ENCODE data around the gene BCL2L13.
A peak's percentile ranks its signal among the peaks of the same experiment; 100 is the strongest.
"Not testable (repeated sequence)": the region's sequence is repeated elsewhere in the genome, so short reads cannot be mapped to it uniquely, and the experiment has no call there.

The BCL2L13 gene

GRCh38 chr22:17695986-17696385, 57.4 kb downstream of the BCL2L13 start:
- DNase-seq (ENCODE audit: low read depth in 3 of 3): no peak

GRCh38 chr22:17697196-17697595, 58.6 kb downstream of the BCL2L13 start:
- not testable (repeated sequence) for DNase-seq (ENCODE audit: low read depth in 3 of 3)

- DNase-seq (ENCODE audit: low read depth in 3 of 3): not testable (repeated sequence)
Measured at GRCh38 chr22:17698276-17698675, 59.7 kb downstream of the BCL2L13 start.

GRCh38 chr22:17698948-17699347, 60.4 kb downstream of the BCL2L13 start:
- no peak for DNase-seq (ENCODE audit: low read depth in 3 of 3)

DNA sequence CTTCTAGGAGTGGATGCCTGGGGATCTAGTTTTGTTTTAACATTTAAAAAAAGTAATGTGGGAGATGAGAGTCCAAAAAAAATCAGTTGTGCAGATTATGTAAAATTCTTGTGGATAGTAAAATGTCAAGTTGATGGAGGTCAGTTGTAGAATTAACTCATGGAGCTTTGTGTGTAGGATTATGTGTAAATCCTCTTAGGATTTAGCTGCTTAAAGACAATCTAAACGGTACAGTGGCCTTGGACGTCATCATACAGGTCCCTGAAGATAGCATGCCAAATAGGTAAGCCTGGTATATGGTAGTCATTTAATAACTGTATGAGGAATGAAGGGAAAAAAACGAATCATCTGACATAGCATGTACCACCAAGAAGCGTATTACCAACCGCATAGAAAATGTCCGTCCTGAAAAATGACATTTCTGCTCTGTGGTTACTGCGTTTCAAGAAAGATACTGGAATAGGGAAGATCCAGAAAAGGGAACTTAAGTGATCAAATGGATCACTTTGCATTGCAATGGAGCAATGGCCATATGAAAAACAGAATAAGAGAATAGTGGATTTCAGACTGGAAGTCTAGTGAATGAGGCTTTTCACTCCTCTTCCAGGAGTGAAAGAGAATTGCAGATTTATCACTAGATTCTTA, 61.3 kb downstream of the BCL2L13 start:
- DNase-seq (ENCODE audit: low read depth in 3 of 3): no peak

DNA sequence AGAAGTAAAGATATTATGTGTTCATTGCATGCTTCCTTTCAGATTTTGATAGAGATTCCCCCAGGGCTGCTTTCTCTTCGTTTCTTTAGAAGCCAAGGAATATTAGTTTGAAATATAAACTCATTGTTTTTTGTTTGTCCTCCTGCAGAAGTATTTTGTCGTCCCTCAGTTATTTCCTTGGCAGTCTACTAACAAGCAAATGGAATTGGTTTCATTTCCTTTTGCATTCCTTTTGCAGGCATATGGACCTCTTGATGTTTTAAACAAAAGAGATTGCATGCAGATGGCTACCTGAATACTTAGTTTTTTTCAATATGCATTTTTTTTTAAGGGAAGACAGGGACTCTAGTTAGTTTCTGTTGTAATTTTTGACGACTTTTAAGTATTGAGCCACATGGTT, 62.2 kb downstream of the BCL2L13 start:
- DNase-seq (ENCODE audit: low read depth in 3 of 3): no peak

- DNase-seq (ENCODE audit: low read depth in 3 of 3): no peak
Measured at GRCh38 chr22:17703811-17704210, 65.3 kb downstream of the BCL2L13 start.

- no peak for DNase-seq (ENCODE audit: low read depth in 3 of 3)
Measured at GRCh38 chr22:17705546-17705945, 67.0 kb downstream of the BCL2L13 start.

GRCh38 chr22:17705951-17706900, 67.7 kb downstream of the BCL2L13 start:
- peak; percentile 27 to 34 (median 28) for DNase-seq (ENCODE audit: low read depth in 3 of 3)

GRCh38 chr22:17706947-17707346, 68.4 kb downstream of the BCL2L13 start:
- DNase-seq (ENCODE audit: low read depth in 3 of 3): no peak

GRCh38 chr22:17707526-17707925, 69.0 kb downstream of the BCL2L13 start:
- DNase-seq (ENCODE audit: low read depth in 3 of 3): no peak

GRCh38 chr22:17710023-17710422, 71.5 kb downstream of the BCL2L13 start:
- no peak for DNase-seq (ENCODE audit: low read depth in 3 of 3)

- no peak for DNase-seq (ENCODE audit: low read depth in 3 of 3)
Measured at GRCh38 chr22:17712441-17712840, 73.9 kb downstream of the BCL2L13 start.

GRCh38 chr22:17716529-17716928, 78.0 kb downstream of the BCL2L13 start:
- DNase-seq (ENCODE audit: low read depth in 3 of 3): no peak

- DNase-seq (ENCODE audit: low read depth in 3 of 3): no peak
Measured at GRCh38 chr22:17717708-17718107, 79.2 kb downstream of the BCL2L13 start.

DNA sequence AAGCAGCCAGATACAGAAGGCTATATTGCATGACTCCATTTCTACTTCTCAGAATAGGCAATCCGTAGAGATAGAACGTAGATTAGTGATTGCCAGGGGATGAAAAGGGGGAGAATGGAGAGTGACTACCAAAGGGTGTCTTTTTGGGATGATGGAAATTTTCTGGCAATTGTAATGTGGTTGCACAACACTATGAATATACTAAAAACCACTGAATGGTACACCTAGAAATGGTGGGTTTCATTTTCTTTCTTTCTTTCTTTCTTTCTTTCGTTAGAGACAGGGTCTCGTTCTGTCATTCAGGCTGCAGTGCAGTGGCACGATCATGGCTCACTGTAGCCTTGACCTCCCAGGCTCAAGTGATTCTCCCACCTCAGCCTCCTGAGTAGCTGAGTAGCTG, 81.4 kb downstream of the BCL2L13 start:
- no peak for DNase-seq (ENCODE audit: low read depth in 3 of 3)

DNA sequence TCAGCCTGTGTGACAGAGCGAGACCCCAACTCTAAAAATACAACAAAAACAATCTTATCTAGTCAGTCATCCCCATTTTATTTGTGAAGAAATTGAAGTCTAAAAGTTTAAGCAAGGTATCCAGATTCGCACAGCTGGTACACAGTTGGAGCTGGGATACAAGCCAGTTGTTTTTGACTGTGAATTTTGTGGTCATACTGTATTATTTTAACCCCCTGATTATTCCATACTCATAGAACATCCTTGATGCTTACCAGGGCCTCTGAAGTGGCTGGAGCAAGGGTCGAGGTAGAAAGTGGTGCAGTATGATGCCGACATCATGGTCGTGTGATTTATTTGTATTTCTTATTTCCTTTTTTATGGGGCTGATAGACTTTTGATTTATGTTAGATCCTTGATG, 85.7 kb downstream of the BCL2L13 start:
- no peak for DNase-seq (ENCODE audit: low read depth in 3 of 3)

DNA sequence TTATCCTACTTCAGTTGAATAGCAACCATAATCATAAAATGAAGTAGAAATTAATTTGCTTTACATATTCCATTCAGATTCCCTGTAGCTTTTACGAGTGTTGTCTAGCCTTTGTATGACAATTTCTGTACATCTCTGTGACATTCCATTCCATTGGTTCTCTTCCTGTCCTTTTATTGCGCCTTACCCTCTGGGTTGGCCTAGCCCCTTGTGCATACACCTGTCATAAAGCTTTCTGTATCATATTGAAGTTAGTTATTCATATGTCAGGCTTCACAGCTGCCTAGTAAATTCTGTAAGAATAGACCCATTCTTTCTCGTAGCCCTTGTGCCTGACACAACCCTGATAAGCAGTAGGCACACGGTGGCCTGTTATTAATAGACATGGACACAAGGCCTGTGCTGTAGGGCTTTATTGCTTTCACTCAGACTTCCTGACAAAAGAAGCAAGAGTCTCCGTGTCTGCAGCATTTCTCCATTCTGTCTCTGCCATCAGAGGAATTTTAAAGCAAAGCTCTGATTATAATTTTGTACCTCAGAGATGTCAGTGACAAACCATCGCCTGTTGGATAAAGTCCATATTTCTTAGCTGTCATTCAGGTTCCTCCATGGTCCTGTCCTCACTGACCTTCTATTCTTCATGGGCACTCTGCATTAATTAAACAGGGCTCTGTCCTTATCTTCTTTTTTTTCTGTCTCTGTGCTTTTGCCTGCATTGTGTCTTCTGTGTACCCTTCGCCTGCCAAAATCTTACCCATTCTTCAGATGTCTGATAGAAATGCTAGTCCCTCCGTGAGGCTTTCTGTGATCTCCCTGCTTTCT, 86.3 kb downstream of the BCL2L13 start:
- DNase-seq (ENCODE audit: low read depth in 3 of 3): no peak

- DNase-seq (ENCODE audit: low read depth in 3 of 3): no peak
Measured at GRCh38 chr22:17725500-17725796, 86.9 kb downstream of the BCL2L13 start.

DNA sequence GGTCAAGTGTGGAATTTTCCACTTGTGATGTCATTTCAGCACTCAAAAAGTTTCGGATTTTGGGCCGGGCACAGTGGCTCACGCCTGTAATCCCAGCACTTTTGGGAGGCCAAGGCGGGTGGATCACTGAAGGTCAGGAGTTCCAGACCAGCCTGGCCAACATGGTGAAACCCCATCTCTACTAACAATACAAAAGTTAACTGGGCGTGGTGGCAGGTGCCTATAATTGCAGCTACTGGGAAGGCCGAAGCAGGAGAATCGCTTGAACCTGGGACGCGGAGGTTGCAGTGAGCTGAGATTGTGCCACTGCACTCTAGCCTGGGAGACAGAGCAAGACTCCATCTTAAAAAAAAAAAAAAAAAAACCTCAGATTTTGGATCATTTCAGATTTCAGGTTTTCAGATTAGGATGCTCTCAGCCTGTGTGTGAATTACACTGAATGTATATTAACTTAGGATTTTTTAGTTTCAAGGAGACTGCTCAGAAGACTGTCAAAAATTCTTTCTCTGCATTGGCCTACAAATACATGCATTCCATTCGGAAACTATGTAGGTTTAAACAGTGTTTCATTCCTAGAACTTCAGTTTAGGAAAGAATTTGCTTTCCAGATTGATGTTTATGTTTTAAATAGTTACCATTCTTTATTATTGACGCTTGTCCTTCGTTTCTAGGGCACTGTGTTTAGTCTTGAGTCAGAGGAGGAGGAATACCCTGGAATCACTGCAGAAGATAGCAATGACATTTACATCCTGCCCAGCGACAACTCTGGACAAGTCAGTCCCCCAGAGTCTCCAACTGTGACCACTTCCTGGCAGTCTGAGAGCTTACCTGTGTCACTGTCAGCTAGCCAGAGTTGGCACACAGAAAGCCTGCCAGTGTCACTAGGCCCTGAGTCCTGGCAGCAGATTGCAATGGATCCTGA, 87.7 kb downstream of the BCL2L13 start:
- no peak for DNase-seq (ENCODE audit: low read depth in 3 of 3)
